ENCODE measurements around the gene IDUA. TPM values are rescaled to one million over a fixed set of nuclear protein-coding genes. Genes with fewer than 3 reads are reported as not detected.

IDUA gene
- total RNA-seq, 1 donor from 2014 or later = 18.0 TPM

GRCh38 chr4:961351-962230 lies 25.3 kb upstream of the IDUA start:
- H3K4me3 Mint-ChIP-seq = no peak overlapping the region
- no peak for DNase-seq (ENCODE audit: low read depth, low spot score)
- no peaks in the 10 kb centered on the region for H3K36me3 Mint-ChIP-seq (ENCODE audit: low read depth)
- no peaks in the 10 kb centered on the region for H3K4me1 Mint-ChIP-seq
- no peak overlapping the region for H3K27ac Mint-ChIP-seq (ENCODE audit: unreplicated experiment)
- TF ChIP-seq, protein P1, sequence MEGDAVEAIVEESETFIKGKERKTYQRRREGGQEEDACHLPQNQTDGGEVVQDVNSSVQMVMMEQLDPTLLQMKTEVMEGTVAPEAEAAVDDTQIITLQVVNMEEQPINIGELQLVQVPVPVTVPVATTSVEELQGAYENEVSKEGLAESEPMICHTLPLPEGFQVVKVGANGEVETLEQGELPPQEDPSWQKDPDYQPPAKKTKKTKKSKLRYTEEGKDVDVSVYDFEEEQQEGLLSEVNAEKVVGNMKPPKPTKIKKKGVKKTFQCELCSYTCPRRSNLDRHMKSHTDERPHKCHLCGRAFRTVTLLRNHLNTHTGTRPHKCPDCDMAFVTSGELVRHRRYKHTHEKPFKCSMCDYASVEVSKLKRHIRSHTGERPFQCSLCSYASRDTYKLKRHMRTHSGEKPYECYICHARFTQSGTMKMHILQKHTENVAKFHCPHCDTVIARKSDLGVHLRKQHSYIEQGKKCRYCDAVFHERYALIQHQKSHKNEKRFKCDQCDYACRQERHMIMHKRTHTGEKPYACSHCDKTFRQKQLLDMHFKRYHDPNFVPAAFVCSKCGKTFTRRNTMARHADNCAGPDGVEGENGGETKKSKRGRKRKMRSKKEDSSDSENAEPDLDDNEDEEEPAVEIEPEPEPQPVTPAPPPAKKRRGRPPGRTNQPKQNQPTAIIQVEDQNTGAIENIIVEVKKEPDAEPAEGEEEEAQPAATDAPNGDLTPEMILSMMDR (conservative IDR thresholded peaks at IDR 0.05) = no peak
- no peaks in the 10 kb centered on the region for H3K27me3 Mint-ChIP-seq (ENCODE audit: low read depth)
- no peaks in the 10 kb centered on the region for H3K9me3 Mint-ChIP-seq

DNA sequence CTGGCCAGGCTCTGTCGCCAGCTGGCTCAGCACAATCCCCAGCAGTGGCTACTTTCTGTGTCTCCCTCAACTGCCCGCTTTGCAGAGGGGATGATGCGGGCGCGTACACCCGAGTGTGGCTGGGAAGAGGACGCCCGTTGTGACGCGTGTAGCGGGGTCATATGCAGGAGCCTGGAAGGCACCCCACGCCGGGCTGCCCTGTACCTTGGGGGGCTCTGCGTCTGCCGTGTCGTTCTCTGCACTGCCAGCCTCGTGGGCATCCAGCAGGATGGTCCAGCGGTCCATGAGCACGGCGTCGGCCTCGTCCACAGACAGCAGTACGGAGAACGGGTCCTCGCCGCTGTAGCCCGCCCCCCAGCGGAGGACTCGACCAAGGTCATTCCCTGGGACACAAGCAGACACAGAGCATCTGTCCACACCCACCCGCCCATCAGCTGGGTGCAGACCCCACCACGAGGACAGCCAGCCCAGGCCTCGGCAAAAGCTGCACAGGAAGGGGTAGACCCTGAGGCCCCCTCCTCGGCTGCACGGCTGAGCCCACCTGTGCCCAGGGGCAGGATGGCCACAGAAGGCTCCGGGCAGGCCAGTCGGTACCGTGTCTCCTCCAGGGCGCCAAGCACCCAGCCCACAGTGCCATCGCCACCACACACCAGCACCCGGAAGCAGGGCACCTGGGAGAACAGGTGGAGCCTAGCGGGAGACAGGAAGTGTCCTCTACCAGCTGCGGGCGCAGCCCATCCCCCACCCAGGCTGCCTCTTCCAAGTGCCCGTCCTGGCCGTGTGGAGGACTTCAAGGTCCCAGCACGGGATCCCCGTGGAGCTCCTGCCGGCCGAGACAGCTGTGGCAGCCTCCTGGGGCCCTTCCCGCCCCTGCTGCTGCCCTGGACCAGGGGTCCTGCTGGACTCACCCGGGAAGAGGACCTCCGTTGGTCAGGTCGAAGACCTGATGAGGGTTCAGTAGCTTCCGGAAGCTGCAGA lies 24.3 kb upstream of the IDUA start:
- Mint-ChIP-seq H3K4me3 (no peak overlapping the region), H3K27ac (ENCODE audit: unreplicated experiment) (no peak overlapping the region), H3K27me3 (ENCODE audit: low read depth) (no peaks in the 10 kb centered on the region), H3K4me1 (no peaks in the 10 kb centered on the region), H3K9me3 (no peaks in the 10 kb centered on the region), H3K36me3 (ENCODE audit: low read depth) (no peaks in the 10 kb centered on the region)
- TF ChIP-seq, protein P1 (conservative IDR thresholded peaks at IDR 0.05) = no peak
- DNase-seq (ENCODE audit: low read depth, low spot score) = no peak

DNA sequence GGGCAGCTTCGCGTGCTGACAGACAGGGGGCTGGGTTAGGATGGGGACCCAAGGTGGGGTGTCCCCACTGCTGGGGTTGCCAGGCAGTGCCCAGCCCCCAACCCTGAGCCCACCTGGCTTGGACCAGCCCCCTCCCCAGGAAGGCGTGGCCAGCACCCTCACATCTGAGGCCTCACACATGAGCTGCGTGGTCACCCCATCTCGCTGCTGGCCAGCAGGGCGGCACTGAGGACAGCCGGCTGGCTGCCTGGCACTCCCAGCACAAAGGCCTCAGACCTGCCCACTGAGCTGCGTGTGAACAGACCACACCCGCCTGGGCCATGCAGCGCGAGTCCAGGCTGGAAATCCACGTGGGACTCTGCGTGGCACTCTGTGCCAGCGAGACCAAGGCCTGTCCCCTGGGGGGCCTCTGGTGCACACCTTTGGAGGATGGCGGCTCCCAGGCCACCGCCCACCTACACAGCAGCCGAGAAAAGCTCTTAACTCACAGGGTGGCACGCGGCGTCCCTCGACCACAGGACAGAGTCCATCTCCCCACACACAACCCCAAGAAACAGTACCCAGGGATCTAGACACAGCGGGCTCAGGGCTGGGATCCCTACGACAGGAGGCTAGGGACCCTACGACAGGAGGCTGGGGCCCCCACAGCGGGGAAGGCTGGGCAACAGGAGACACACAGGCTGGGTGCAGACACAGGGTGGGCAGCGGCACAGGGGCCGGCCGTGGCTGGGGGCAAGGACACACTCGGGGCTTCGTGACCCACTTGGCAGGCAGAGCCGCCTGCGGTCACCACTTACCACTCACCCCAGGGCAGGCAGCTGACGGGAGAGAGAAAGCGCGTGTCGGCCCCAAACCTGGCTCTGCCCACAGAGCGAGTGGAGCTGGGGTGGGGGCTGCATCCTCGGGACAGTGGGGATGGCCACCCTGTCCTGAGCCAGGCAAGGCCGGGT lies 23.3 kb upstream of the IDUA start:
- Mint-ChIP-seq H3K27me3 (ENCODE audit: low read depth) (no peaks in the 10 kb centered on the region), H3K9me3 (no peaks in the 10 kb centered on the region), H3K4me1 (no peaks in the 10 kb centered on the region)

DNA sequence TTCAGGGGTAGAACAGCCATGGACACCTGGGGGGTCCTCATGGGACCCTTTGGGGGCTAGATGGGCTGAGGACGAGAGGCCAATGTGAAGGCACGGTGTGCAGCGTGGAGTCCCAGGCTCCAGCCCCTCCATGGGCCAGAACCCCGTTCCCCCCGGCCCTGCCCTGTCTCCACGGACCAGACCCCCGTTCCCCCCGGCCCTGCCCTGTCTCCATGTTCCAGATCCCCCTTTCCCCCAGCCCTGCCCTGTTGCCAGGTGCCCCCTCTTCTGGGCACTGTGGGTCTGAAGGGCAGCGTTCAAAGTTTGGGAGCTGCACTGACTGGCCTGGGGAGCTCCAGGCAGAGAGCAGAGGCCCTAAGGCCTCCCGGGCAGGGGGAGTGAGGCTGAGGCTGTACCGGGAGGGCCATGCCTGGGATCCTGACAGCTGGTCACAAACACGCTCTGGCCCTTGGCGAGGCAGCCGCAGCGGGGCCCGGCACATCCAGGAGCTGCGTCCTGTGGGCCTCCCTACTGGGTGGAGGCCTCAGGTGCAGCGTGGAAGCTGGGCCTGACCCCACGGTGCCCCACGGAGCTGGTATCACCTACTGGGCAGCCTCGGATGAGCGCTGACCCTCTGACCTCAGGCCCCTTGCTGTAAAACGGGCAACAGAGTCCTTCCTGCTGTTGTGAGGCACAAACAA lies 22.4 kb upstream of the IDUA start:
- no peaks in the 10 kb centered on the region for H3K27me3 Mint-ChIP-seq (ENCODE audit: low read depth)
- H3K27ac Mint-ChIP-seq (ENCODE audit: unreplicated experiment) = no peak overlapping the region
- no peaks in the 10 kb centered on the region for H3K4me1 Mint-ChIP-seq
- no peaks in the 10 kb centered on the region for H3K9me3 Mint-ChIP-seq
- no peak for DNase-seq (ENCODE audit: low read depth, low spot score)
- no peaks in the 10 kb centered on the region for H3K36me3 Mint-ChIP-seq (ENCODE audit: low read depth)
- TF ChIP-seq, protein P1 (conservative IDR thresholded peaks at IDR 0.05) = no peak
- no peak overlapping the region for H3K4me3 Mint-ChIP-seq

More for the DNA sequence above, 23.3 kb upstream of the IDUA start:
- DNase-seq (ENCODE audit: low read depth, low spot score) = no peak
- H3K27ac Mint-ChIP-seq (ENCODE audit: unreplicated experiment) = no peak overlapping the region
- no peaks in the 10 kb centered on the region for H3K36me3 Mint-ChIP-seq (ENCODE audit: low read depth)
- TF ChIP-seq, protein P1 (conservative IDR thresholded peaks at IDR 0.05) = no peak
- H3K4me3 Mint-ChIP-seq = no peak overlapping the region

Measured in neural crest cell (in vitro differentiated cells).